Measurements from ENCODE around the gene CASP7. TPM values are rescaled to one million over a fixed set of nuclear protein-coding genes. Genes with fewer than 3 reads are reported as not detected.
"Not testable (repeated sequence)": the region's sequence is repeated elsewhere in the genome, so short reads cannot be mapped to it uniquely, and the experiment has no call there.

The CASP7 gene
- polyA plus RNA-seq, 1 donor from 2014 or later = 13.4 TPM

GRCh38 chr10:113743594-113743993, 63.9 kb downstream of the CASP7 start:
- Mint-ChIP-seq H3K9me3 (peaks cover 0 to 2% (median 0%) of the 10 kb centered on the region in 3 donors), H3K4me1 (no peaks in the 10 kb centered on the region), H3K4me3 (no peak overlapping the region), H3K36me3 (peaks cover 2% of the 10 kb centered on the region), H3K27me3 (peaks cover 2% of the 10 kb centered on the region), H3K27ac (no peak overlapping the region)

GRCh38 chr10:113745374-113745773, 65.7 kb downstream of the CASP7 start:
- H3K36me3 Mint-ChIP-seq = no peaks in the 10 kb centered on the region
- H3K4me3 Mint-ChIP-seq = no peak overlapping the region
- H3K4me1 Mint-ChIP-seq = no peaks in the 10 kb centered on the region
- H3K27me3 Mint-ChIP-seq = peaks cover 2% of the 10 kb centered on the region
- no peak overlapping the region for H3K27ac Mint-ChIP-seq
- peaks cover 0 to 2% (median 0%) of the 10 kb centered on the region in 3 donors for H3K9me3 Mint-ChIP-seq

- Mint-ChIP-seq H3K36me3 (no peaks in the 10 kb centered on the region), H3K4me1 (no peaks in the 10 kb centered on the region), H3K27me3 (peaks cover 2% of the 10 kb centered on the region), H3K27ac (no peak overlapping the region), H3K9me3 (peaks cover 0 to 2% (median 0%) of the 10 kb centered on the region in 3 donors), H3K4me3 (no peak overlapping the region)
Measured at GRCh38 chr10:113746217-113746957, 66.7 kb downstream of the CASP7 start.

- Mint-ChIP-seq H3K36me3 (no peaks in the 10 kb centered on the region), H3K27ac (no peak within 1 kb of the TSS), H3K4me1 (no peaks in the 10 kb centered on the region), H3K9me3 (no peaks in the 10 kb centered on the region), H3K27me3 (peaks cover 7% of the 10 kb centered on the region), H3K4me3 (no peak within 1 kb of the TSS)
Measured at GRCh38 chr10:113751181-113751732, 71.5 kb downstream of the CASP7 start, which contains the start of gene PLEKHS1. TSS of gene PLEKHS1 (plus strand) at chr10:113751682. CDS start at chr10:113755278, 3,596 bp downstream.

- no peak overlapping the region for H3K4me3 Mint-ChIP-seq
- H3K27ac Mint-ChIP-seq = peak overlapping the region in 1 of 3 donors; percentile 54
- H3K4me1 Mint-ChIP-seq = no peaks in the 10 kb centered on the region
- no peaks in the 10 kb centered on the region for H3K9me3 Mint-ChIP-seq
- H3K27me3 Mint-ChIP-seq = peaks cover 7% of the 10 kb centered on the region
- no peaks in the 10 kb centered on the region for H3K36me3 Mint-ChIP-seq
Measured at GRCh38 chr10:113752553-113752952, 72.8 kb downstream of the CASP7 start.

- no peaks in the 10 kb centered on the region for H3K9me3 Mint-ChIP-seq
Measured at GRCh38 chr10:113753020-113753692, 73.4 kb downstream of the CASP7 start.

GRCh38 chr10:113754125-113754524, 74.4 kb downstream of the CASP7 start:
- Mint-ChIP-seq H3K36me3 (no peaks in the 10 kb centered on the region), H3K9me3 (no peaks in the 10 kb centered on the region), H3K4me1 (no peaks in the 10 kb centered on the region), H3K27me3 (peaks cover 7% of the 10 kb centered on the region), H3K4me3 (no peak overlapping the region), H3K27ac (peak overlapping the region in 1 of 3 donors; percentile 25)

More at GRCh38 chr10:113753020-113753692, 73.4 kb downstream of the CASP7 start:
- Mint-ChIP-seq H3K27ac (no peak overlapping the region), H3K4me1 (no peaks in the 10 kb centered on the region), H3K27me3 (peaks cover 7% of the 10 kb centered on the region), H3K4me3 (no peak overlapping the region), H3K36me3 (no peaks in the 10 kb centered on the region)

GRCh38 chr10:113754768-113755167, 75.1 kb downstream of the CASP7 start:
- Mint-ChIP-seq H3K4me3 (no peak overlapping the region), H3K27ac (no peak overlapping the region), H3K27me3 (peaks cover 7% of the 10 kb centered on the region), H3K9me3 (no peaks in the 10 kb centered on the region), H3K36me3 (no peaks in the 10 kb centered on the region), H3K4me1 (no peaks in the 10 kb centered on the region)

GRCh38 chr10:113756940-113757543, 77.3 kb downstream of the CASP7 start:
- no peaks in the 10 kb centered on the region for H3K36me3 Mint-ChIP-seq
- no peak overlapping the region for H3K27ac Mint-ChIP-seq
- peaks cover 7% of the 10 kb centered on the region for H3K27me3 Mint-ChIP-seq
- H3K9me3 Mint-ChIP-seq = no peaks in the 10 kb centered on the region
- H3K4me1 Mint-ChIP-seq = no peaks in the 10 kb centered on the region
- H3K4me3 Mint-ChIP-seq = no peak overlapping the region

GRCh38 chr10:113762083-113762482, 82.4 kb downstream of the CASP7 start:
- Mint-ChIP-seq H3K4me1 (no peaks in the 10 kb centered on the region), H3K27ac (no peak overlapping the region), H3K9me3 (peaks cover 7 to 9% (median 8%) of the 10 kb centered on the region in 3 donors), H3K4me3 (no peak overlapping the region), H3K27me3 (peaks cover 4% of the 10 kb centered on the region), H3K36me3 (no peaks in the 10 kb centered on the region)

- peaks cover 7 to 9% (median 8%) of the 10 kb centered on the region in 3 donors for H3K9me3 Mint-ChIP-seq
- peaks cover 11% of the 10 kb centered on the region for H3K27me3 Mint-ChIP-seq
- H3K27ac Mint-ChIP-seq = no peak overlapping the region
- no peaks in the 10 kb centered on the region for H3K4me1 Mint-ChIP-seq
- no peaks in the 10 kb centered on the region for H3K36me3 Mint-ChIP-seq
- H3K4me3 Mint-ChIP-seq = no peak overlapping the region
Measured at GRCh38 chr10:113764582-113764981, 84.9 kb downstream of the CASP7 start.

- Mint-ChIP-seq H3K9me3 (peaks cover 7 to 9% (median 8%) of the 10 kb centered on the region in 3 donors), H3K27me3 (peaks cover 14% of the 10 kb centered on the region), H3K27ac (no peak overlapping the region)
Measured at GRCh38 chr10:113765910-113766309, 86.2 kb downstream of the CASP7 start.

GRCh38 chr10:113767222-113767621, 87.5 kb downstream of the CASP7 start:
- Mint-ChIP-seq H3K4me3 (no peak overlapping the region), H3K9me3 (peaks cover 7 to 9% (median 8%) of the 10 kb centered on the region in 3 donors), H3K36me3 (no peaks in the 10 kb centered on the region), H3K27me3 (peaks cover 16% of the 10 kb centered on the region), H3K27ac (no peak overlapping the region), H3K4me1 (no peaks in the 10 kb centered on the region)

More at GRCh38 chr10:113765910-113766309, 86.2 kb downstream of the CASP7 start:
- H3K4me3 Mint-ChIP-seq = no peak overlapping the region
- H3K4me1 Mint-ChIP-seq = no peaks in the 10 kb centered on the region
- no peaks in the 10 kb centered on the region for H3K36me3 Mint-ChIP-seq

- Mint-ChIP-seq H3K4me3 (no peak overlapping the region), H3K27ac (no peak overlapping the region), H3K36me3 (no peaks in the 10 kb centered on the region), H3K9me3 (no peaks in the 10 kb centered on the region), H3K27me3 (peaks cover 15% of the 10 kb centered on the region), H3K4me1 (no peaks in the 10 kb centered on the region)
Measured at GRCh38 chr10:113770346-113770745, 90.6 kb downstream of the CASP7 start.

GRCh38 chr10:113771131-113771530, 91.4 kb downstream of the CASP7 start:
- not testable (repeated sequence) for H3K36me3 Mint-ChIP-seq, H3K4me3 Mint-ChIP-seq, H3K9me3 Mint-ChIP-seq, H3K4me1 Mint-ChIP-seq, H3K27ac Mint-ChIP-seq
- peaks cover 13% of the 10 kb centered on the region for H3K27me3 Mint-ChIP-seq

All from IgD-negative memory B cell (primary cell).